Natural killer cell (primary cell): ENCODE data around the gene CCDC190. TPM values are rescaled to one million over a fixed set of nuclear protein-coding genes. Genes with fewer than 3 reads are reported as not detected.

Experiments
- ATAC-seq, 3 donors: fragments of 150-1000 bp in 2 of 3; fragments of 200-7000 bp in 1 of 3; cut with Tn5 transposase; 1 replicate in 1 of 3; 2 replicates in 2 of 3; pipeline ENCODE4 v1.10.0; 2021; ENCODE audit warnings: mild to moderate bottlenecking in 2 of 3, moderate library complexity in 2 of 3
- DNase-seq, 2 donors: peaks; one replicate each; pipeline versions ENCODE4 v3.0.0 to v3.0.0-alpha.2; 2013 to 2021; ENCODE audit warnings: mixed read lengths in 1 of 2
- H3K27ac ChIP-seq: one replicate; pipeline ENCODE4 v1.5.1; 2013; ENCODE audit warnings: mild to moderate bottlenecking, low read length
- H3K27me3 ChIP-seq: one replicate; pipeline ENCODE4 v1.6.1; 2013; ENCODE audit warnings: low read length; ENCODE audit not compliant: control insufficient read depth, insufficient read depth
- H3K36me3 ChIP-seq: one replicate; pipeline ENCODE4 v1.6.1; 2013; ENCODE audit warnings: low read length; ENCODE audit not compliant: control insufficient read depth, insufficient read depth
- H3K4me1 ChIP-seq: one replicate; pipeline ENCODE4 v1.6.1; 2013; ENCODE audit warnings: low read length; ENCODE audit not compliant: control insufficient read depth, insufficient read depth
- H3K4me3 ChIP-seq: one replicate; pipeline ENCODE4 v1.5.1; 2013; ENCODE audit warnings: low read length
- H3K9me3 ChIP-seq: one replicate; pipeline ENCODE4 v1.6.1; 2013; ENCODE audit warnings: low read length; ENCODE audit not compliant: control insufficient read depth, insufficient read depth
- H3K27ac Mint-ChIP-seq, 2 donors: one replicate each; pipeline ENCODE4 v1.8.0; 2022; ENCODE audit warnings: mild to moderate bottlenecking in 2 of 2, mixed read lengths in 2 of 2, moderate library complexity in 1 of 2
- H3K27me3 Mint-ChIP-seq, 2 donors: one replicate each; pipeline ENCODE4 v1.8.0; 2022; ENCODE audit warnings: low read depth in 2 of 2, mixed read lengths in 2 of 2
- H3K36me3 Mint-ChIP-seq: one replicate; pipeline ENCODE4 v1.8.0; 2022; ENCODE audit warnings: mixed read lengths
- H3K4me1 Mint-ChIP-seq, 2 donors: one replicate each; pipeline ENCODE4 v1.8.0; 2022; ENCODE audit warnings: mixed read lengths in 2 of 2
- H3K4me3 Mint-ChIP-seq: one replicate; pipeline ENCODE4 v1.8.0; 2022; ENCODE audit warnings: mild to moderate bottlenecking, moderate library complexity, mixed read lengths
- H3K9me3 Mint-ChIP-seq, 2 donors: one replicate each; pipeline ENCODE4 v1.8.0; 2022; ENCODE audit warnings: mixed read lengths in 2 of 2
- CTCF ChIP-seq: fragments of 200-600 bp; IDR thresholded peaks from one replicate; pipeline ENCODE4 v1.8.0; 2022; ENCODE audit warnings: antibody characterized with exemption
- WGBS: methylation state at CpG from one replicate; pipeline ENCODE4 v1.1.7; 2013; ENCODE audit warnings: missing lambda C conversion rate; ENCODE audit not compliant: insufficient coverage; 5-methylcytosine and 5-hydroxymethylcytosine counted together
- intact Hi-C: fragments of 100-400 bp; cut with micrococcal nuclease; formaldehyde crosslinking; loops from one replicate; pipeline ENCODE4 v1.14.2; 2022
- total RNA-seq, 4 donors: library from RNA; stranded (reverse); fragments of 120-200 nt in 1 of 4; gene quantifications; one replicate each; pipeline versions ENCODE4 v1.2.3 to v1.2.4, GENCODE V29; 2013 to 2022

Gene CCDC190
- total RNA-seq, 3 donors from 2014 or later (not counting 1 experiment from before 2014, with no cell fraction given): not detected

- no peak for DNase-seq
- Histone ChIP-seq H3K4me1 (no peaks in the 10 kb centered on the region), H3K4me3 (no peak overlapping the region), H3K36me3 (no peaks in the 10 kb centered on the region), H3K27me3 (no peaks in the 10 kb centered on the region), H3K27ac (no peak overlapping the region), H3K9me3 (no peaks in the 10 kb centered on the region)
- intact Hi-C loops: no loop called here
- H3K9me3 Mint-ChIP-seq: no peaks in the 10 kb centered on the region
- no peak overlapping the region for H3K27ac Mint-ChIP-seq
- H3K36me3 Mint-ChIP-seq: no peaks in the 10 kb centered on the region
- H3K4me3 Mint-ChIP-seq: no peak overlapping the region
- 84% methylated on average over 3 of the region's 3 CpGs for WGBS
- no peak for ATAC-seq
- TF ChIP-seq CTCF: no peak
- H3K4me1 Mint-ChIP-seq: no peaks in the 10 kb centered on the region
- peaks cover 0 to 9% of the 10 kb centered on the region in 2 donors for H3K27me3 Mint-ChIP-seq
These were observed 43.0 kb upstream of the CCDC190 start for GRCh38 chr1:162904023-162904422.

GRCh38 chr1:162903246-162903645 is 42.3 kb upstream of the CCDC190 start:
- Histone ChIP-seq H3K9me3 (no peaks in the 10 kb centered on the region), H3K36me3 (no peaks in the 10 kb centered on the region), H3K27me3 (no peaks in the 10 kb centered on the region), H3K27ac (no peak overlapping the region), H3K4me1 (no peaks in the 10 kb centered on the region), H3K4me3 (no peak overlapping the region)
- 88% methylated on average over 3 of the region's 4 CpGs for WGBS
- Mint-ChIP-seq H3K27ac (no peak overlapping the region), H3K36me3 (no peaks in the 10 kb centered on the region), H3K4me1 (no peaks in the 10 kb centered on the region), H3K27me3 (peaks cover 0 to 9% of the 10 kb centered on the region in 2 donors), H3K9me3 (no peaks in the 10 kb centered on the region), H3K4me3 (no peak overlapping the region)
- ATAC-seq: no peak
- no peak for TF ChIP-seq CTCF
- intact Hi-C loops: no loop called here
- DNase-seq: no peak

GRCh38 chr1:162902416-162902815 is 41.4 kb upstream of the CCDC190 start:
- Histone ChIP-seq H3K4me1 (no peaks in the 10 kb centered on the region), H3K27ac (no peak overlapping the region), H3K27me3 (no peaks in the 10 kb centered on the region), H3K9me3 (no peaks in the 10 kb centered on the region), H3K4me3 (no peak overlapping the region), H3K36me3 (no peaks in the 10 kb centered on the region)
- 43% methylated on average over 2 of the region's 2 CpGs for WGBS
- Mint-ChIP-seq H3K4me3 (no peak overlapping the region), H3K27me3 (peaks cover 0 to 9% of the 10 kb centered on the region in 2 donors), H3K9me3 (no peaks in the 10 kb centered on the region), H3K27ac (no peak overlapping the region), H3K36me3 (no peaks in the 10 kb centered on the region), H3K4me1 (no peaks in the 10 kb centered on the region)
- DNase-seq (no peak), ATAC-seq (no peak)
- no peak for TF ChIP-seq CTCF
- intact Hi-C loops: no loop called here

- Histone ChIP-seq H3K27ac (no peak overlapping the region), H3K27me3 (no peaks in the 10 kb centered on the region), H3K36me3 (no peaks in the 10 kb centered on the region), H3K4me1 (no peaks in the 10 kb centered on the region), H3K4me3 (no peak overlapping the region), H3K9me3 (no peaks in the 10 kb centered on the region)
- WGBS: 67% methylated on average over 1 of the region's 1 CpG
- Mint-ChIP-seq H3K27ac (no peak overlapping the region), H3K27me3 (peaks cover 0 to 13% of the 10 kb centered on the region in 2 donors), H3K4me3 (no peak overlapping the region), H3K36me3 (no peaks in the 10 kb centered on the region), H3K9me3 (no peaks in the 10 kb centered on the region), H3K4me1 (no peaks in the 10 kb centered on the region)
- no peak for TF ChIP-seq CTCF
- intact Hi-C loops: no loop called here
- ATAC-seq: no peak
- DNase-seq: no peak
These were observed 40.3 kb upstream of the CCDC190 start for GRCh38 chr1:162901243-162901642.
